Inflammatory macrophage (primary cell): ENCODE measurements around the gene SNX5.

ENCODE experiments used
- DNase-seq, 2 donors: peaks; one replicate each; pipeline ENCODE4 v3.0.0-alpha.2; 2020 to 2022

Gene SNX5

DNA sequence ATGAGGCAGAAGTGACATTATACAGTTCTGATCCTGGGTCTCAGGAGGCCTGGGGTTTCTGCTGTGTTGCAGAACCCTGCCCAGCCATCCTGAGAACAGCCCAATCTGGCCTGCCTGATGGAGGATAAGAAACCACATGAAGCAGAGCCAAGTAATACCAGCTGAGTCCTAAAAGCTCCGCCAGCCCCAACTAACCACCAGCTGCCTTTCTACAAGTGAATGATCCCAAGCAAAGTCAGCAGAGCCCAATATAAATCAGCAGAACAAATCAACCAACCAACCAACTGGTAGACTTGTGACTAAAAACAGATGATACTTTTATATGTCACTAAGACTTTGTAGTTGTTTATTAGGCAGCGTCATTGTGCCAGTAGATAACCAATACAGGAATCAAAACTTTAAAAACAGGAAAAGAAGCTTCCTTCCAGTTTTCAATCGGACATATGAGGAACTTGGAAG is 52.1 kb downstream of the SNX5 start:
- peak; percentile 38 to 72 for DNase-seq

DNA sequence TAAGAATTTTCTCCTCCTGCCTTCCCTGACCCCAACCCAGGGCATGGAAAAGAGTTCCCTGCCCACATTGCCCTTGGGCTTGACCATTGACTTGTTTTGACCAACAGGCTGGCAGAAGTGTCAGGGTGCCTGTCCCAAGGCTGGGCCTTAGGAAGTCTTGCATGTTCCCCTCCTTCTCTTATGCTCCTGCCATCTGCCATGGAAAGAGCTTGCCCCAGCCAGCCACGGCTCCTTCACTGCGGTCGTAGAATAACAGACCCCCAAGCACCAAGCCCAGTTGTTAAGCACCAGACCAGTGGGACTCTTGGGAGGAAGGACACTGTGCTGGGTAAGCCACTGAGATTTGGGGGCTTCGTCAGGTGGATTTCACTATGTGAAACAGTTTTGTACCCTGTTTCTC is 53.6 kb downstream of the SNX5 start:
- no peak for DNase-seq

DNA sequence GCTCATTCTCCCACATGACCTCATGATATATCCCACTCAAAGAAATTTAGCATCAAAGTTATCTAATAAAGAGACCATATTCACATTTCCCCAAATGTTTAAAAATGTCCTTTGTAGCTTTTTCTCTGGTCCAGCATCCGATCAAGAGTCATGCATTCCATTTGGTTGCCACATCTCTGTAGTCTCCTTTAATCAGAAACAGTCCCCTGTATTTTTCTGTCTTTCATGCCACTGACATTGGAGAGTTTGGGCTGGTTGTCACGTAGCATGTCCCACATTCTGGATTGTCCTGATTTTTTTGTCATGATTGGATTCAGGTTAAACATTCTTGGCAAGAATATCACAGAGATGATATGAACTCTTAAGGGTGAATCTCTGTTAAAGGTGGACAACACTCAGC is 55.7 kb downstream of the SNX5 start:
- DNase-seq, result no peak

DNA sequence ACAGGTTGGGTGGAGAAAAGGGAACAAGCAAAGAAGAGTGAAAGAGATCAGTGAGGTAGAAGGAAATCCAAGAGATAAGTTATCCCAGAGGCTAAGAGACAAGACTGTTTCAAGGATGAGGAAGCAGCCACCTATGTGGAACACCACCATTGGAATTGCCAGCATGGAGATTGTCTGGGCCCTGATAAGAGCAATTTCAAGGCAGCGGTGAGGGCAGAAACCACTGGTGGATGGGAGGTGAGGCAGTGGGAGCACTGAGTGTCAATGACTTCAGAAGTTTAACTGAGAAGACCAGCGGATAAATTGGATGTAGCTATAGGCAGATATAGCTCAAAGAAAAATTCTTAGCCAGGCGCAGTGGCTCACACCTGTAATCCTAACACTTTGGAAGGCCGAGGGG is 56.7 kb downstream of the SNX5 start:
- no peak for DNase-seq

DNA sequence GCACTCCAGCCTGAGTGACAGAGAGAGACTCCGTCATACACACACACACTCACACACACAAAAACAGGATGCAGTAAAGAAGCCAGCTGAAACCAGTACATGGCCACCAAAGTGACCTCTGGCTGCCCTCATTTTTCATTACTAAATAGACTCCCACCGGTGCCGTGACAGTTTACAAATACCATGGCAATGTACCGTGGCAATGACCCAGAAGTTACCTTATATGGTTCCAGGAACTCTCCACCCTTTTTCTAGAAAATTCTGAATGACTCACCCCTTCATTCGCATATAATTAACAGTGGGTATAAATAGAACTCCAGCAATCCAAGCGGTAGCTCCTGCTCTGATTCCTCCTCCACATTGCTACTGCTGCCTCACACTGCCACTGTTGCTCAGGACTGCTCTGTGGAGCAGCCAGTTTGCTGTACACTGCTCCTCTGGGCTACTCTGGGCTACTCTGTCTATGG is 57.7 kb downstream of the SNX5 start:
- peak; percentile 91 to 95 for DNase-seq

GRCh38 chr20:17909869-17910321 is 58.7 kb downstream of the SNX5 start:
- DNase-seq, result no peak

GRCh38 chr20:17905544-17905943 is 63.0 kb downstream of the SNX5 start:
- DNase-seq, result no peak

DNA sequence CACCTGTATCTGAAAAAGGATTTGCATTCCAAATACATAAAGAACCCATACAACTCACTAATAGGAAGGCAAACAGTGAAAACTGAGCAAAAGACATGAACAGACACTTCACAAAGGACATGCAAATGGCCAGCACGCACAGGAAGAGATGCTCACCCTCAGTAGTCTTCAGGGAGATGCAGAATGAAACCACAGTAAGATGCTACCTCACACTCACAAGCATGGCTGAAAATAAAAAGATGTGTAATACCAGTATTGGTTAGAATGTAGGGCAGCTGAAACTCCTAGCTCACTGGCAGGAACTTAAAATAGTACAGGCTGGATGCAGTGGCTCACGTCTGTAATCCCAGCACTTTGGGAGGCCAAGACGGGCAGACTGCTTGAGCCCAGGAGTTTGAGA is 64.6 kb downstream of the SNX5 start:
- no peak for DNase-seq

DNA sequence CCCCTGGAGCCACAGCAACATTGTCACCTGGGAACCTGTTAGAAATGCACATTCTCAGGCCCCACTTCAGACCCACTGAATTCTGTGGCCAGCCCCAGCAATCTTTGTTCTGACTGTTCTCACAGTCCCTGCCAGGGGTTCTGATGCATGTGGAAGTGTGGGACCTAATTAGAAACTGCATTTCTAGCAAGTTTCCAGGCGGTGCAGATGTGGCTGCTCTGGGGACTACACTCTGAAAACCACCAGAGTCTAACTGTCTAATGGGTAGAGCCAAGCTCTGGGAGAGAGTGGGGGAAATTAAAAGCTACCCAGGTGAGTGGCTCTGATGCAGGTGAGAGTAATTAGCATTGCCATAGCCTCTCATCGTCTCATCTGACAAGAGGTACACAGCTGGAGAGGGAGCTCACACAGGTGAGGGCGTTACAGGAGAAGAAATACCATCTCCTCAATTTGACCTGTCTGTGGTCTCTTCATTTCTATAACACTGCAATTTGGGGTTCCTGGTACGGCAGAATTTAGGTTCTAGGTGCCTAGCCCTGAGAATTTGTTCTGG is 66.0 kb downstream of the SNX5 start:
- no peak for DNase-seq

DNA sequence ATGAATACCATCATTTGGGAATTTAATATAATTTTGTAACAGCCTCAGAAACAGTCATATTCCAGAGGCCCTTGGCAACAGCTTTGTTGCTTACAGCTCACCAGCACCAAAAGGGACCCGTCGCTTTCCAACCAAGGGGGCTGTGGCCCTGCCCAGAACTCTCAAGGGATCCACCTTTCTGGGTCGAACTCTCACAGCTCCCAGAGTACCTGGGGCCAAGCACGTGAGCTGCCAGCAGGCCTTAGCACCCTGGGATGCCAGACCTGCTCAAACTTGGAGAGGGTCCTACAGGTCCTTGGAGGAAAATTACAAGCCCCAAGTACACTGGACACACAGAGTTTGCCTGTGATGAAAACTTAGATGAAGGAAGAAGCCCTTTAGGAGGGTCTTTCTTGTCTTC is 66.6 kb downstream of the SNX5 start:
- DNase-seq, result no peak

DNA sequence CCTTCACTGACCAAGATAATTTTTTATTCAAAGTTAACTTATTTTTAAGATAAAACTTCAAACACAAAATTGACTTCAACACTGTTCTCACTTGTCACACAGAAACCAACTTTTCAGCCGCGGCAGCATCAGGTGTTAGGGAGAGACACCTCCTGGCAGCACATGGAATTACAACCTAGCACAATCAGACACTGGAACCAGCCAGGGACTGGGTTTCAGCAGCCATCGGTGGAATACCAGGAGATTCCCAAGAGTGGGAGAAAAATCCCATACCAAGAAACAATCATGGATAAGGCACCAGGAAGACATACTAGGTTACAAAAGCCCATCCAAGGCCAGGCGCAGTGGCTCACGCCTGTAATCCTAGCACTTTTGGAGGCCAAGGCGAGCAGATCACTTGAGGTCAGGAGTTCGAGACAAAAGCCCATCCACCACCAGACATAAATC is 70.0 kb downstream of the SNX5 start:
- DNase-seq, result peak; percentile 63 to 78

DNA sequence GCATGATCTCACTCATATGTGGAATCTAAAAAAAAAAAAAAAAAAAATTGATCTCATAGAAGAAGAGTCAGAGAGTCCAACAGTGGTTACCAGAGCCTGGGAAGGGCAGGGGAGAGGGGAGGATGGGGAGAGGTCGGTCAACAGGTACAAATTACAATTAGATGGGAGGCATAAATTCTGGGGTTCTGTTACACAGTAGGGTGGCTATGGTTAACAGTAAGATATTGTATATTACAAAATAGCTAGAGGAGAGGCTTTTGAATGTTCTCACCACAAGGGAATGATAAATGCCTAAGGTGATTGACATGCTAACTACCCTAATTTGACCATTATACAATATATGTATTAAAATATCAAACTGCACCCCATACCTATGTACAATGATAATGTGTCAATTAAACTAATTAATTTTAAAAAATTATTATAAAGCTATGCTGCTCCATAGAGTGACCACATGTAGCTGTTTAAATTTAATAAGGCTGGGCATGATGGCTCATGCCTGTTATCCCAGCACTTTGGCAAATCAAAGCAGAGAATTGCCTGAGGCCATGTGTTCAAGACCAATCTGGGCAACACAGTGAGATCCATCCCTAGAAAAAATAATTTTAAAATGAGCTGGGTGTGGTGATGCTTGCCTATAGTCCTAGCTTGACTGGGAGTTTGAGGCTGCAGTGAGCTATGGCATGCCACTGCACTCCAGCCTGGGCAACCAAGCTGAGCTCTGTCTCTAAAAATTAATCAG is 70.9 kb downstream of the SNX5 start:
- DNase-seq, result no peak

DNA sequence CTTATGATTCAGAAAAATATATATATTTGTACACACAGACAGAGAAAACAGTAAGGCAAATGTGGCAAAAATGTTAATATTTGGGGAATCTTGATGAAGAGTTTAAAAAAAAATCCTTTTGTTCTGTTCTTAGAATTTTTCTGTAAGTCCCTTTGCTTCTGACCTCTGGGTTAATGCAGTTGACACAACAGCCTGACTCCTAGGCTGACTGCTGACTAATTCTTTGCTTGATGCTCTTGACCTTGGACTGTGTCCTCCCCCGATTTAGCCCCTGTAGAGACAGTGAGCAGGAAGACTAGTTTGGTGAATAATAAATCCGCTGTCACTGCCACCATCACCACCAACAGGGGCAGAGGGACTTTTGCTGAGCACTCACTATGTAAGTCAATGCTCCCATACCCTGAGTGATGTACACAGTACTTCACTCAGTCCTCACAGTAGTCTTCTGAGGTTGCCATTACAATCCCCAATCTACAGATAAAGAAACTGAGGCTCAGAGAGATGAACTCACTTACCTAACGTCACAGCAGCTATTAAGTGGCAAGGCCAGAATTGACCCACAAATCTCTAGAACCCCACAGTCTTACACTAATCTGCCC is 71.7 kb downstream of the SNX5 start:
- peak; percentile 13 to 37 for DNase-seq

- peak; percentile 59 to 60 for DNase-seq
Measured at GRCh38 chr20:17896193-17896723, 72.3 kb downstream of the SNX5 start.

- DNase-seq, result peak; percentile 85 to 94
Measured at GRCh38 chr20:17895641-17896171, 72.9 kb downstream of the SNX5 start.

DNA sequence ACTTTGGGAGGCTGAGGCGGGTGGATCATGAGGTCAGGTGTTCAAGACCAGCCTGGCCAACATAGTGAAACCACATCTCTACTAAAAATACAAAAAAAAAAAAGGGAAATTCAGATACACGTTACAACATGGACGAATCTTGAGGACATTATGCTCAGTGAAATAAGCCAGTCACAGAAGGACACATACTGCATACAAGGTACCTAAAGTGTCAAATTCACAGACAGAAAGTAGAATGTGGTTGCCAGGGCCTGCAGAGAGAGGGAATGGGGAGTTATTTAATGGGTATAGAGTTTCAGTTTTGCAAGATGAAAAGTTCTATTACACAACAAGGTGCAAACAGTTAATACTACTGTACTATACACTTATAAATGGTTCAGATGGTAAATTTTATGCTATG is 75.1 kb downstream of the SNX5 start:
- peak; percentile 15 to 39 for DNase-seq

- peak; percentile 65 to 79 for DNase-seq
Measured at GRCh38 chr20:17892189-17892938, 76.2 kb downstream of the SNX5 start.
